Tibial nerve (tissue), 3 donors: ENCODE measurements around the gene PPAT.

Experiments
- CTCF ChIP-seq, 5 experiments: fragments of 200-600 bp in 3 of 5; fragments of 450-650 bp in 2 of 5; sonication (generic) in 3 of 5; IDR thresholded peaks; one replicate each; pipeline ENCODE4 v1.5.1; 2016 to 2019; ENCODE audit warnings: antibody characterized with exemption in 5 of 5, mild to moderate bottlenecking in 3 of 5, moderate library complexity in 2 of 5
- POLR2A ChIP-seq, 2 donors: fragments of 450-650 bp; IDR thresholded peaks; one replicate each; pipeline ENCODE4 v1.6.1; 2017; ENCODE audit warnings: antibody characterized with exemption in 2 of 2, mild to moderate bottlenecking in 2 of 2, moderate library complexity in 2 of 2

- no peak for TF ChIP-seq CTCF (IDR thresholded peaks at IDR 0.05)
- no peak for TF ChIP-seq POLR2A (IDR thresholded peaks at IDR 0.05)
Observed at GRCh38 chr4:56440983-56441382, 5.6 kb upstream of the PPAT start.
